ENCODE results near the gene ZNF710.

DNA sequence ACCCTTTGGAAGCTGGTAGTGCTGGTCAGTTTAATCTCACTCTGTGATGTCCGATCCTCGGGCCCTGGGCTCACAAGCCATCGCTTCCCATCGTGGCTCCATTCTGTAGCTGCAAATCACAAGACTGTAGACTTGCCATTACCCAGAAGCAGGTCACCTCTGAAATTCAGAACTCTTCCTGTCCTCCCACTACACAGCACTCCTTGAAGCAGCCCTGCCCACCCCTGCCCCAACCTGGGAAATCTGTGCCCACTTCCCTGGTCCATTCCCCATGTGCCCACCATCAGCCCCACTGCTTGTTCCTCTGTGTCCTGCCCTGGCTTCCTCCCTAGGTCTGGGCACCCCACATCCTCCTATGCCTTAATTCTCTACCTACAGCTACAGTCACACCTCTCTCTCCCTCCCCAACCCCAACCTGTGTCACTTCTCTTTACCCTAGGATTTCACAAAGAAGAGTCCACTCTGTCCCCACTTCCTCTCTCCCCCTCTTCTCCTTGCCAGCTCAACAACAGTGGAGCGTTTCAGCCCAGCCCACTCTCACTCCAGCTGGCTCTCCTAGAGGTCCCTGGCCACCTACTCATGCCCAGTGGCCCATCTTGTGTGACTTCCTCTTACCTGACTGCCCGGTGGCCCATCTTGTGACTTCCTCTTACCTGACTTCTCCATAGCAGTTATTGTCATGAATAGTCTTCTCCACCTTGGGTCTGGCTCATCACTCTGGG, 8.3 kb downstream of the ZNF710 start:
- TF ChIP-seq, protein P1, sequence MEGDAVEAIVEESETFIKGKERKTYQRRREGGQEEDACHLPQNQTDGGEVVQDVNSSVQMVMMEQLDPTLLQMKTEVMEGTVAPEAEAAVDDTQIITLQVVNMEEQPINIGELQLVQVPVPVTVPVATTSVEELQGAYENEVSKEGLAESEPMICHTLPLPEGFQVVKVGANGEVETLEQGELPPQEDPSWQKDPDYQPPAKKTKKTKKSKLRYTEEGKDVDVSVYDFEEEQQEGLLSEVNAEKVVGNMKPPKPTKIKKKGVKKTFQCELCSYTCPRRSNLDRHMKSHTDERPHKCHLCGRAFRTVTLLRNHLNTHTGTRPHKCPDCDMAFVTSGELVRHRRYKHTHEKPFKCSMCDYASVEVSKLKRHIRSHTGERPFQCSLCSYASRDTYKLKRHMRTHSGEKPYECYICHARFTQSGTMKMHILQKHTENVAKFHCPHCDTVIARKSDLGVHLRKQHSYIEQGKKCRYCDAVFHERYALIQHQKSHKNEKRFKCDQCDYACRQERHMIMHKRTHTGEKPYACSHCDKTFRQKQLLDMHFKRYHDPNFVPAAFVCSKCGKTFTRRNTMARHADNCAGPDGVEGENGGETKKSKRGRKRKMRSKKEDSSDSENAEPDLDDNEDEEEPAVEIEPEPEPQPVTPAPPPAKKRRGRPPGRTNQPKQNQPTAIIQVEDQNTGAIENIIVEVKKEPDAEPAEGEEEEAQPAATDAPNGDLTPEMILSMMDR (conservative IDR thresholded peaks at IDR 0.05; ENCODE audit: low read depth, low read length) = no peak
- no peak for TF ChIP-seq EZH2 (IDR thresholded peaks at IDR 0.05; ENCODE audit: borderline replicate concordance, low read depth, low read length, poor library complexity, severe bottlenecking)

All from A673 (cell line).